ENCODE measurements around the gene STK39.

- TF ChIP-seq, protein P1, sequence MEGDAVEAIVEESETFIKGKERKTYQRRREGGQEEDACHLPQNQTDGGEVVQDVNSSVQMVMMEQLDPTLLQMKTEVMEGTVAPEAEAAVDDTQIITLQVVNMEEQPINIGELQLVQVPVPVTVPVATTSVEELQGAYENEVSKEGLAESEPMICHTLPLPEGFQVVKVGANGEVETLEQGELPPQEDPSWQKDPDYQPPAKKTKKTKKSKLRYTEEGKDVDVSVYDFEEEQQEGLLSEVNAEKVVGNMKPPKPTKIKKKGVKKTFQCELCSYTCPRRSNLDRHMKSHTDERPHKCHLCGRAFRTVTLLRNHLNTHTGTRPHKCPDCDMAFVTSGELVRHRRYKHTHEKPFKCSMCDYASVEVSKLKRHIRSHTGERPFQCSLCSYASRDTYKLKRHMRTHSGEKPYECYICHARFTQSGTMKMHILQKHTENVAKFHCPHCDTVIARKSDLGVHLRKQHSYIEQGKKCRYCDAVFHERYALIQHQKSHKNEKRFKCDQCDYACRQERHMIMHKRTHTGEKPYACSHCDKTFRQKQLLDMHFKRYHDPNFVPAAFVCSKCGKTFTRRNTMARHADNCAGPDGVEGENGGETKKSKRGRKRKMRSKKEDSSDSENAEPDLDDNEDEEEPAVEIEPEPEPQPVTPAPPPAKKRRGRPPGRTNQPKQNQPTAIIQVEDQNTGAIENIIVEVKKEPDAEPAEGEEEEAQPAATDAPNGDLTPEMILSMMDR (conservative IDR thresholded peaks at IDR 0.05) = no peak
- no peak for TF ChIP-seq ZFX (IDR thresholded peaks at IDR 0.05)
Measured at GRCh38 chr2:168089200-168089599, 158.2 kb downstream of the STK39 start.

Measured in C4-2B (cell line).